GOT3 (cell line): ENCODE data around the gene EPB41L5.
"Not testable (repeated sequence)": the region's sequence is repeated elsewhere in the genome, so short reads cannot be mapped to it uniquely, and the experiment has no call there.

Experiments used
- DNase-seq: peaks from one replicate; lab custom pipeline; 2025; ENCODE audit warnings: mixed read lengths; lab: John Stamatoyannopoulos, UW

EPB41L5 gene

GRCh38 chr2:120141300-120142069, 128.6 kb downstream of the EPB41L5 start:
- no peak for DNase-seq

GRCh38 chr2:120142528-120143219, 129.8 kb downstream of the EPB41L5 start:
- no peak for DNase-seq

- no peak for DNase-seq
Observed at GRCh38 chr2:120148229-120148628, 135.4 kb downstream of the EPB41L5 start.

- DNase-seq: no peak
Observed at GRCh38 chr2:120148669-120149068, 135.8 kb downstream of the EPB41L5 start.

- DNase-seq: no peak
Observed at GRCh38 chr2:120149406-120149805, 136.5 kb downstream of the EPB41L5 start.

GRCh38 chr2:120150040-120150482, 137.2 kb downstream of the EPB41L5 start:
- DNase-seq: no peak

- DNase-seq: no peak
Observed at GRCh38 chr2:120155308-120155707, 142.4 kb downstream of the EPB41L5 start.

- not testable (repeated sequence) for DNase-seq
Observed at GRCh38 chr2:120158658-120159057, 145.8 kb downstream of the EPB41L5 start.

- DNase-seq: no peak
Observed at GRCh38 chr2:120161190-120161589, 148.3 kb downstream of the EPB41L5 start.

- DNase-seq: no peak
Observed at GRCh38 chr2:120162716-120163115, 149.8 kb downstream of the EPB41L5 start.

GRCh38 chr2:120167272-120167671, 154.4 kb downstream of the EPB41L5 start:
- no peak for DNase-seq

- no peak for DNase-seq
Observed at GRCh38 chr2:120169020-120169419, 156.1 kb downstream of the EPB41L5 start.

GRCh38 chr2:120174963-120175581, 162.2 kb downstream of the EPB41L5 start:
- DNase-seq: no peak

- DNase-seq: no peak
Observed at GRCh38 chr2:120176526-120176925, 163.6 kb downstream of the EPB41L5 start.

- no peak for DNase-seq
Observed at GRCh38 chr2:120177001-120177621, 164.2 kb downstream of the EPB41L5 start.

GRCh38 chr2:120177973-120178372, 165.1 kb downstream of the EPB41L5 start:
- no peak for DNase-seq

- no peak for DNase-seq
Observed at GRCh38 chr2:120179396-120179795, 166.5 kb downstream of the EPB41L5 start.

GRCh38 chr2:120180066-120180465, 167.2 kb downstream of the EPB41L5 start:
- no peak for DNase-seq

GRCh38 chr2:120182019-120182560, 169.2 kb downstream of the EPB41L5 start:
- DNase-seq: no peak

- no peak for DNase-seq
Observed at GRCh38 chr2:120189189-120189588, 176.3 kb downstream of the EPB41L5 start.

GRCh38 chr2:120192280-120192679, 179.4 kb downstream of the EPB41L5 start:
- DNase-seq: no peak

GRCh38 chr2:120195553-120195952, 182.7 kb downstream of the EPB41L5 start:
- no peak for DNase-seq
